VCaP (cell line): ENCODE measurements around the gene PHYH.
"Not testable (repeated sequence)": the region's sequence is repeated elsewhere in the genome, so short reads cannot be mapped to it uniquely, and the experiment has no call there.

Source experiments
- H3K27ac ChIP-seq: fragments of 450-650 bp; 2 replicates; pipeline ENCODE4 v1.5.1; 2017
- CTCF ChIP-seq: fragments of 450-650 bp; conservative IDR thresholded peaks from 2 replicates; pipeline ENCODE4 v1.5.1; 2017; ENCODE audit warnings: mild to moderate bottlenecking, moderate library complexity

The PHYH gene

DNA sequence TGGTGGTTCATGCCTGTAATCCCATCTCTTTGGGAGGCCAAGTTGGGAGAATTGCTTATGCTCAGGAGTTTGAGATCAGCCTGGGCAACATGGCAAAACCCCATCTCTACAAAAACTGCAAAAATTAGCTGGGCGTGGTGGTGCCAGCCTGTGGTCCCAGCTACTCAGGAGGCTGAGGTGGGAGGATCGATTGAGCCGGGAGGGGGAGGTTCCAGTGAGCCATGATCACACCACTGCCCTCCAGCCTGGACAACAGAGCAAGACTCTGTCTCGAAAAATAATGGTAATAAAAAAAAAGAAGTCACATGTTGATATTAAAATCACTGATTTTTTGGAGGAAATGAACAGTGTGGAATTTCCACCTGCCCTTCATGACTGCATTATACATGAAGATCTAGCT lies 15.8 kb downstream of the PHYH start:
- H3K27ac ChIP-seq, result peak overlapping the region; percentile 39; the same call in 1 of the 2 replicates

GRCh38 chr10:13282348-13282747 lies 17.5 kb downstream of the PHYH start:
- H3K27ac ChIP-seq, result not testable (repeated sequence)

More for the DNA sequence above, 15.8 kb downstream of the PHYH start:
- TF ChIP-seq CTCF, result no peak

DNA sequence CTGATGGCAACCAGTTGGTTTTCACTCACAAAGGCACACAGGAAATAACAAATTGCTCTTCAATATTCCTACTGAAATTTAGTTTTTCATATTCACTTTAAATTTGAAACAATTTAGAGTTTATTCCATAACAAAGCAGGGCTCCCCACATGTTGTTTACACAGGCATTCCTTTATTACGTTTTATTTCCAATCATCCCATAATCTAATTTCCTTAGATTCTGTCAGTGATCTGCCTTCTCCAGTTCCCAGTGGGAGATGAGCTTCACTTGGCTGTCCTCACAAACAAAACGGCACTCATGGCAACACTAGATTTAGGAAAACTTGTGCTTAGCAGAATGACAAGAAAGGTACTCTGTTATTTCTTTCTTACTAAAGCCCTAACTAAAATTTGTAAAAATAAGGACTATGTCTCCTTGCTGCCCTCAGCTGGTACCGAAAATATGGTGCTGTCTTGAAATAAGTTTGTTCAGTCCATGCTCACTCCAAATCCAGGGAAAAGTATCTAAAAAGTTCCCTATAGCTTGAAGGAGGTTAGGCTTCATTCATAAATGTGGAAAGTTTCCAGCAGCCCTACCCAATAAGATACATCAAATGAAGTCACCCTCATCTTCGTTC lies 23.0 kb downstream of the PHYH start:
- peak; percentile 49 for TF ChIP-seq CTCF
- no peak overlapping the region for H3K27ac ChIP-seq

GRCh38 chr10:13276146-13276545 lies 23.7 kb downstream of the PHYH start:
- not testable (repeated sequence) for H3K27ac ChIP-seq

- no peak for TF ChIP-seq CTCF
- H3K27ac ChIP-seq, result peak overlapping the region; percentile 15; the same call in 1 of the 2 replicates
Measured at GRCh38 chr10:13272164-13272571, 27.7 kb downstream of the PHYH start.

DNA sequence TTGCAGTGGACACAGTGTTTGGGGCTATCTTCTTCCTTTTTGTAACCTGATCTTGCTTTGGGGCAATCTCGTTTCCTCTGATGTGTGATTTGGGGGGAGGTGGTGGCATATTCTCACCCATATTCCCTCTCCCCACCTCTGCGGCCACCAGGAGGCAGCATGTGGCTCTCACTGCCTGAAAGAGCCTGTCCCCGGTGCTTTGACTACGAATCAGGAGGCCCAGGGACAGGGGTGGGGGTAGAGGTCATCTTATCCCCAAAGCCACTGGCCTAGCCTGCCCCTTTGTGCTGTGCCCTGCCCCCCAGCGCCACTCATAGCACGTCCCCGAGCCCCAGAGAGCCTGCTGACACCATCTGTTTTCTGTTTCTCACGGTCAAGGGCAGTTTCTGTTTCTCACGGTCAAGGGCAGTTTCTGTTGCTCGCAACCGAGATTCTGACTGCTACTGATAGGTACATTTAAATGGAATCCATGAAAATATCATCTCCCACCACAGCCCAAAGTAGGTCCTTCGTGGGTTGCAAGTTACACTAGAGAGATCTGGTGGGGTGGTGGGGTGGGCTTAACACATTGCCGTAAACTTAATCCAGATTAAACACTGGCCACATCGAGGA lies 28.2 kb downstream of the PHYH start:
- TF ChIP-seq CTCF, result no peak; the same call in 1 of the 2 replicates
- peak overlapping the region; percentile 15; the same call in 1 of the 2 replicates for H3K27ac ChIP-seq

- TF ChIP-seq CTCF, result no peak
- no peak overlapping the region for H3K27ac ChIP-seq
Measured at GRCh38 chr10:13270877-13271551, 28.9 kb downstream of the PHYH start.

DNA sequence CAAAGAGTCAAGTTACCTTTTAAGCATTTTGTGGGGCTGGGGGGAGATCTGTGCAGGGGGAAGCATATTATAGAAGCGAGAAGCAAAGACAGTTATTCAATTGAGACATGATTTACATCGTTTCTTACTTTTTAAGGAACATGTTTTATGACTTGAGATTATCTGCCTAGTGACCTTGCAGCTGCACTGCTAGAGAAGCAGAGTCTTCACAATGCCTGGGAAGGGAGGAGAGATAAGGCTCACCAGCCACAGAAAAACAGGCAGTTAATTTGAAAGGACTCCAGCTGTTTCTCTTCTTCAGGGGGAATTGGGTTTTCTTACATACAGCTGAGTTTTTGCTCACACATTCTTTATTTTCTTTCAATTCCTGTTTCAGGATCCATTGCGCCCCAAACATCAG lies 31.0 kb downstream of the PHYH start:
- no peak for TF ChIP-seq CTCF
- H3K27ac ChIP-seq, result no peak overlapping the region
